HG03064 (cell line): Measurements from ENCODE around the gene TRH.

Experiments
- ATAC-seq: cut with Tn5 transposase; IDR thresholded peaks from one replicate; pipeline ENCODE4 v1.9.1; 2021; ENCODE audit warnings: low read depth; ENCODE audit not compliant: unreplicated experiment

TRH gene

GRCh38 chr3:129974564-129974832 is at the start of gene TRH:
TSS of gene TRH (plus strand) at chr3:129974720. CDS start at chr3:129975817, 1,097 bp downstream.
- ATAC-seq = no peak

- no peak for ATAC-seq
These were observed 47.4 kb upstream of the TRH start for GRCh38 chr3:129927072-129927471.

GRCh38 chr3:129929383-129929782 is 45.1 kb upstream of the TRH start:
- no peak for ATAC-seq

- no peak for ATAC-seq
These were observed 41.0 kb upstream of the TRH start for GRCh38 chr3:129933471-129933870.

GRCh38 chr3:129934234-129935123 is 40.0 kb upstream of the TRH start:
- ATAC-seq = no peak

GRCh38 chr3:129936757-129937156 is 37.8 kb upstream of the TRH start:
- no peak for ATAC-seq

- no peak for ATAC-seq
These were observed 36.8 kb upstream of the TRH start for GRCh38 chr3:129937717-129938116.

GRCh38 chr3:129938140-129938930 is 36.2 kb upstream of the TRH start:
- no peak for ATAC-seq

- no peak for ATAC-seq
These were observed 34.4 kb upstream of the TRH start for GRCh38 chr3:129940086-129940485.

GRCh38 chr3:129942296-129942695 is 32.2 kb upstream of the TRH start:
- ATAC-seq = no peak

- no peak for ATAC-seq
These were observed 31.5 kb upstream of the TRH start for GRCh38 chr3:129943020-129943419.

GRCh38 chr3:129944709-129945108 is 29.8 kb upstream of the TRH start:
- no peak for ATAC-seq

- no peak for ATAC-seq
These were observed 26.8 kb upstream of the TRH start for GRCh38 chr3:129947538-129948240.

- ATAC-seq = no peak
These were observed 24.0 kb upstream of the TRH start for GRCh38 chr3:129950318-129951046.

- ATAC-seq = no peak
These were observed 21.8 kb upstream of the TRH start for GRCh38 chr3:129952556-129953355.

GRCh38 chr3:129953621-129954020 is 20.9 kb upstream of the TRH start:
- no peak for ATAC-seq

GRCh38 chr3:129954514-129954913 is 20.0 kb upstream of the TRH start:
- no peak for ATAC-seq

- ATAC-seq = no peak
These were observed 17.6 kb upstream of the TRH start for GRCh38 chr3:129956936-129957335.

GRCh38 chr3:129958755-129959154 is 15.8 kb upstream of the TRH start:
- ATAC-seq = no peak

GRCh38 chr3:129961141-129961541 is 13.4 kb upstream of the TRH start:
- no peak for ATAC-seq
